ENCODE data around the gene MYT1.

The MYT1 gene

DNA sequence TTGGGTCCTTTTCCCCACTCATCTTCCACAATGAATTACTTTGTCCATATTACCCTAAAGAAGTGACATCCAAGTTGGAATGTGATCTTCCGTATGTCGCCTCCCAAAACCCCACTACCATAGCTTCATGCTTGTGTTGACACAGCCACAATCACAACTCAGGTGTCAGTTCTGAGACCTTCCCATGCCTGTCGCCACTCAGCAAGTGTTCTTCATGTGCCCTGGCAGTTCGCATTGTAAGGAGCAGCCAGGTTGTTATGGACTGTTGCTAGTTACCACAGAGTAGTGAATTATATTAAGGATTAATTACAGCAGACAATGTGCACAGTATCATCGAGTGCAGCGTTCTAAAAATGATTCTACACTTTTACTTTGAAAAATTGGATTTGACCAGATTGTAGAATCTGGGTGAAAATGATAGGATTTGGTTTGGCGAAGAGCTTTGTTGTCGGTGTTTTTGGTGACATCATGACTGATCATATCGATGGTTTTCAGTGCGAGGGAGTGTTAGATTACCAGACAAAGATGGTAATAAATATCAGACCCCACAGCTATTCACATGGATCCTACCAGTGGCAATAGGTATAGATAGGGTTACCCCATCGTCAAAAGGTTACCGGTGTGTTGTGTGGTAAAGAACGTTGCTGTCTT lies 93.0 kb downstream of the MYT1 start:
- H3K27ac ChIP-seq: no peak overlapping the region
- TF ChIP-seq ZFX (IDR thresholded peaks at IDR 0.05; ENCODE audit: borderline replicate concordance): no peak
- TF ChIP-seq, protein P1, sequence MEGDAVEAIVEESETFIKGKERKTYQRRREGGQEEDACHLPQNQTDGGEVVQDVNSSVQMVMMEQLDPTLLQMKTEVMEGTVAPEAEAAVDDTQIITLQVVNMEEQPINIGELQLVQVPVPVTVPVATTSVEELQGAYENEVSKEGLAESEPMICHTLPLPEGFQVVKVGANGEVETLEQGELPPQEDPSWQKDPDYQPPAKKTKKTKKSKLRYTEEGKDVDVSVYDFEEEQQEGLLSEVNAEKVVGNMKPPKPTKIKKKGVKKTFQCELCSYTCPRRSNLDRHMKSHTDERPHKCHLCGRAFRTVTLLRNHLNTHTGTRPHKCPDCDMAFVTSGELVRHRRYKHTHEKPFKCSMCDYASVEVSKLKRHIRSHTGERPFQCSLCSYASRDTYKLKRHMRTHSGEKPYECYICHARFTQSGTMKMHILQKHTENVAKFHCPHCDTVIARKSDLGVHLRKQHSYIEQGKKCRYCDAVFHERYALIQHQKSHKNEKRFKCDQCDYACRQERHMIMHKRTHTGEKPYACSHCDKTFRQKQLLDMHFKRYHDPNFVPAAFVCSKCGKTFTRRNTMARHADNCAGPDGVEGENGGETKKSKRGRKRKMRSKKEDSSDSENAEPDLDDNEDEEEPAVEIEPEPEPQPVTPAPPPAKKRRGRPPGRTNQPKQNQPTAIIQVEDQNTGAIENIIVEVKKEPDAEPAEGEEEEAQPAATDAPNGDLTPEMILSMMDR (IDR thresholded peaks at IDR 0.05): no peak

DNA sequence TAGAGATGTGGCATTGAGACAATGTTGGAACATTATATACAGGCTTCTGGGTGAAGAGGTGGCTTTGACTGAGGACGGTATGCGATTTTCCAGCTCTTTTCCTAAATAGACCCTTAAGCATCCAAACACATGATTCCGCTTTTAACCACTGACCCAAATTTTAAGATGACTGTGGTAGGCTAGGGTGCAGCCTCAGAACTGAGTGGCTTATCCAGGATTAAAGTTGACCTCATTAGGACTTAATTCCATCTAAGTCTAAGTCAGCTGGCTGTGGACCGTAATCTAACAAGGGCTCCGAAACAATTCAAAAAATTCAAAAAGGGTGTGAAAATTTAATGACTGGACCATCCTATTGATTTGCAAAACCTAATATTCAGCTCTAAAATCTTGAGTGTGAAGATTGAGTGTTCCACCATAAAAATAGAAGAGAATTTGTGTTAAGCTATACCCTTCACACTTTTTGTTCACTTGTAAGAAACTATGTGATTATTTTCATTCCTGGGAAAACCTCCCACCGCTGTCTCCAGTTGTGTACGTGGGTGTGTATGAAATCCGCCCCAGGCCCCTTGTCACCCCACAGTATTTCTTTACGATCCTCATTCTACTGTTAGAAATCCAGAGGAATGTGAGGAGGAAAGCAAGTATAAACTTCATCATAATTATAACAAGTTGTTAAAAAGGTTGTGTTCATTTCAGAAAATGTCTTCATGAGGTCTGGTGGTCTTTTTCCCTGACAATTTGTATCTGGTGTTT lies 94.0 kb downstream of the MYT1 start:
- no peak overlapping the region for H3K27ac ChIP-seq
- TF ChIP-seq ZFX (IDR thresholded peaks at IDR 0.05; ENCODE audit: borderline replicate concordance): no peak
- TF ChIP-seq, protein P1 (IDR thresholded peaks at IDR 0.05): no peak

DNA sequence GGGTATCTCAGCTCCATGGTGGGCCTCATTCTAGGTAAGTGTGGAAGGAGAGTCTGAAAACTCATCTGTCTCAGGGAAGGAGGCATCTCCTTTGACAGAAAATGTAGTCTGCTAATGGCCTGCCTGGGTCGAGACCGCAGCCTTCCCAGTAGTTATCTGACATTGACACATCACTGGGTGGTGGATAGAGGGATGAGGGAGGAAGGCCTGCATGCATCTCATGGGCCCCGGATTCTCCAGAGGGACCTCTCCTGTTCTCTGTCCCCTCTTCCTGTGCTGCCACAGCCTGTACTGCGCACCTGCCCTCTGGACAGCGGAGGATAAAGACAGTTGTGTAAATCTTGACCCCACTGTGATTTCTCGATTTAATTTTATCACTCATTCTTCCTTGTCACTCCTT lies 96.0 kb downstream of the MYT1 start:
- TF ChIP-seq ZFX (IDR thresholded peaks at IDR 0.05; ENCODE audit: borderline replicate concordance): no peak
- TF ChIP-seq, protein P1 (IDR thresholded peaks at IDR 0.05): no peak

DNA sequence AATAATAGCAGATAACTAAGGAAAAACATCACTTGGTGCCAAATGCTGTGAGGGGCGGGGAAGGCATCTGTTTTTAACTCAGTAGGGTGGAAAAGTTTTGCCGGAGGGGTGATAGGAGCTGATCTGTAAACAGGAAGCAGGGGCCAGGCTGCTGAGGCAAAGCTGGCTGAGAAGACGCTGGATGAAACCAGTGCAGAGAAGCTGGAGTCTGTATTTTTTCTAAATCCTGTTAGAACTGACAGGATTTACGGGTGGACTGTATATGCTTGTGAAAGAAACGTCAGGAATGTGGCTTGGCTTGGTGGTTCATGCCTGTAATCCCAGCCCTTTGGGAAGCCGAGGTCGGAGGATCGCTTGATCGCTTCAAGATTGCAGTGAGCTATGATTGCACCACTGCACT lies 96.9 kb downstream of the MYT1 start:
- no peak overlapping the region for H3K27ac ChIP-seq
- no peak for TF ChIP-seq ZFX (IDR thresholded peaks at IDR 0.05; ENCODE audit: borderline replicate concordance)
- TF ChIP-seq, protein P1 (IDR thresholded peaks at IDR 0.05): no peak

More for the DNA sequence above, 96.0 kb downstream of the MYT1 start:
- H3K27ac ChIP-seq: no peak overlapping the region

DNA sequence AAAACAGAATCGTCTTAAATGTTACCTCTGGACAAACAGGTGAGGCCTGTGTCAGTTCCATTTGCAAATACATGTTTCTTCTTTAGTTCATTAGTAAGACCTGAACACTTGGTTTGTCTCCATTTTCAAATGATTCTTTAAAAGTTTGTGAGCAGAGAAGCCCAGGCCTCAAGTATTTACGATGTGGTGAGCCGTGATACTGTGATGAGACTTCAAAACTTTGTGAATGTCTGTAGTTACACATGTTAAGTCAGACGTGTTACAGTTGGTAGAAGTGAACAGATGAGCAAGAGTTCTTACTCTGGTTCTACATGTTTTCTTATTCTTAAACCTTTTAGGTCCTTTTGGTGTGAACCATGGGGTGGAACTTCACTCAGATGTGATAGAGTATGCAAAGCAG lies 99.8 kb downstream of the MYT1 start:
- no peak for TF ChIP-seq ZFX (IDR thresholded peaks at IDR 0.05; ENCODE audit: borderline replicate concordance)
- TF ChIP-seq, protein P1 (IDR thresholded peaks at IDR 0.05): no peak
- H3K27ac ChIP-seq: no peak overlapping the region

DNA sequence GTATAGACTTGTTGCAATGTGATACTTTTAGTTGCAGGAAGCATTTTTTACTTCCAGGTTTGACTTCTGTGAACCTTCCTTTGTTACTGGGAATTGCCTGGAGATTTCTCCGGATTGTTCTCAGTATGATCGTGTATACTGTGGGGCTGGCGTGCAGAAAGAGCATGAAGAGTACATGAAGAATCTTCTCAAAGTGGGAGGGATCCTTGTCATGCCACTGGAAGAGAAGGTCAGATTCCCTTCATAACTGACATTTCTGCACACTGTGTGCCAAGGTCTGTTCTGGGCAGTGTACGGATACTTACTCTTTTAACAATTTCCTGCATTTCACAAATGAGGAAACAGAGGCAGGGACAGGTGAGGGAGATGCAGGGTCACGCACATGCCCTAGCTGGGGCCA lies 100.9 kb downstream of the MYT1 start:
- TF ChIP-seq, protein P1 (IDR thresholded peaks at IDR 0.05): no peak
- no peak for TF ChIP-seq ZFX (IDR thresholded peaks at IDR 0.05; ENCODE audit: borderline replicate concordance)
- no peak overlapping the region for H3K27ac ChIP-seq

DNA sequence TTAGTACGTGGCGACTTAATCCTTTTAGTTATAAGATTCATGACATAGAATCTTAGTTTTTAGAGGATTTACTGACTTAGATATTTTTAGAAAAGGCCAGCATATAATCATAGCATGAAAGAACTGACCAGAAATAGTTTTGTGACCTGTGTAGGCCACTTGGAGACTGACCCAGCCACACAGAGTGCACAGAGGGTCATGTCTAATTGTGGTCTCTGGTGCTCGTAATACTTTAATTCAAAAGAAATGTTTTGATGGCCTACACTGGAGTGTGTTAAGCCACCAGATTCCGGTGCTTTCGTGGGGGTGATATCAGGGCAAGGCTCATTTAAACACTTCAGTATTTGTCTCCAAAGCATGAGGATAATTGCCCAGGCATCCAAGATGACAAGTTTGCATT lies 102.7 kb downstream of the MYT1 start:
- TF ChIP-seq, protein P1 (IDR thresholded peaks at IDR 0.05): no peak
- TF ChIP-seq ZFX (IDR thresholded peaks at IDR 0.05; ENCODE audit: borderline replicate concordance): no peak

More for the DNA sequence above, 102.7 kb downstream of the MYT1 start:
- no peak overlapping the region for H3K27ac ChIP-seq

Measured in 22Rv1 (cell line).